Heart right ventricle (tissue), 16 donors: ENCODE measurements around the gene OCA2. TPM values are rescaled to one million over a fixed set of nuclear protein-coding genes. Genes with fewer than 3 reads are reported as not detected.

ENCODE experiments used
- ATAC-seq, 8 donors: fragments of 200-7000 bp; cut with Tn5 transposase; one replicate each; pipeline ENCODE4 v1.9.1; 2020; ENCODE audit warnings: mild to moderate bottlenecking in 8 of 8, moderate library complexity in 8 of 8, moderate number of reproducible peaks in 1 of 8
- DNase-seq, 2 donors: peaks; one replicate each; pipeline ENCODE4 v3.0.0-alpha.2; 2020
- H3K27ac ChIP-seq, 10 donors: fragments of 200-600 bp; sonication (generic) in 2 of 10; one replicate each; pipeline versions ENCODE4 v1.5.0 to v1.8.0; 2020 to 2022; ENCODE audit warnings: mild to moderate bottlenecking in 3 of 10
- H3K27me3 ChIP-seq, 7 donors: fragments of 200-600 bp; one replicate each; pipeline ENCODE4 v1.8.0; 2021 to 2022; ENCODE audit warnings: mild to moderate bottlenecking in 2 of 7
- H3K36me3 ChIP-seq, 9 donors: fragments of 200-600 bp; sonication (generic) in 1 of 9; one replicate each; pipeline versions ENCODE4 v1.5.0 to v1.8.0; 2020 to 2022; ENCODE audit warnings: mild to moderate bottlenecking in 2 of 9
- H3K4me1 ChIP-seq, 9 donors: fragments of 200-600 bp; sonication (generic) in 1 of 9; one replicate each; pipeline versions ENCODE4 v1.5.0 to v1.8.0; 2020 to 2022; ENCODE audit warnings: mild to moderate bottlenecking in 4 of 9
- H3K4me3 ChIP-seq, 10 donors: fragments of 200-600 bp; sonication (generic) in 2 of 10; one replicate each; pipeline versions ENCODE4 v1.5.0 to v1.8.0; 2020 to 2022; ENCODE audit warnings: mild to moderate bottlenecking in 7 of 10, moderate library complexity in 2 of 10
- H3K9me3 ChIP-seq, 11 donors: fragments of 200-600 bp in 10 of 11; sonication (generic) in 2 of 11; one replicate each; pipeline versions ENCODE4 v1.5.0 to v1.8.0; 2013 to 2022; ENCODE audit warnings: mild to moderate bottlenecking in 2 of 11, control low read depth in 1 of 11, moderate library complexity in 1 of 11
- WGBS, 2 donors: extraction: QIAGEN DNeasy Blood & Tissue Kit; methylation state at CpG; one replicate each; pipeline ENCODE4 v1.1.7; 2013; ENCODE audit warnings: inconsistent platforms in 1 of 2; 5-methylcytosine and 5-hydroxymethylcytosine counted together
- intact Hi-C, 10 donors: fragments of 100-400 bp; cut with DNase I; formaldehyde crosslinking; loops; one replicate each; pipeline versions ENCODE4 v1.11.1 to v1.14.2; 2022
- polyA plus RNA-seq, 2 donors: library from polyadenylated mRNA; stranded (reverse); fragments of 200-250 nt; gene quantifications; one replicate each; pipeline ENCODE4 v1.2.3, GENCODE V29; 2013
- total RNA-seq, 10 donors: library from RNA; stranded (reverse); fragmentation: NEBNext Ultra II Directional in 3 of 10; extraction: Animal tissue kit (Norgen Biotek cat#: 25700) in 3 of 10; gene quantifications; one replicate each; pipeline versions ENCODE4 v1.2.1 to v1.2.4, GENCODE V29; 2021 to 2023
- TF ChIP-seq, protein P1 (sequence below), 9 donors: fragments of 200-600 bp; sonication (generic) in 2 of 9; IDR thresholded peaks; one replicate each; pipeline versions ENCODE4 v1.5.0 to v1.8.0; 2021 to 2022; ENCODE audit warnings: antibody characterized with exemption in 9 of 9, mild to moderate bottlenecking in 5 of 9, moderate library complexity in 1 of 9
- donor health status: Arrhythmogenic right ventricular cardiomyopathy.
- donor health status: ischemic (EF 13 %, LVEDD 7.1; RV severe dilation, severe dysfunction).
- donor health status: healthy with polysubstance abuse.
- donor health status: DM: no; HTN: yes; CAD: no.
- donor health status: DM: no; HTN: no; CAD: no.
- donor health status: ischemic (EF 25% LVEDD 6.9; RV normal size, moderate dysfunction).
- donor health status: ischemic (EF 25% LVEDD 5.7; RV mildly dilated, moderate dysfunction).
- donor health status: healthy.
- donor health status: DM: yes; HTN: yes; CAD: no.
- donor health status: Ischemic cardiomyopathy.
- donor health status: ischemic (EF 35%, LVEDD 5.7; RV mildly dilated, moderate dysfunction).
- donor health status: nonischemic (EF 11% LVEDD 7.7; RV severe dilation, severe dysfunction).
- donor health status: DM: yes; HTN: yes; CAD: no.
- donor health status: PGD.
- donor health status: ischemic (EF 29% LVEDD 5.4; RV normal size, mild dysfunction).
- donor health status: nonischemic (EF 23%, LVEDD 6.1; RV moderate dilation, normal function).

OCA2 gene
- total and polyA plus RNA-seq, 12 donors: 0.04 to 0.32 (median 0.17) TPM; not detected in 6

DNA sequence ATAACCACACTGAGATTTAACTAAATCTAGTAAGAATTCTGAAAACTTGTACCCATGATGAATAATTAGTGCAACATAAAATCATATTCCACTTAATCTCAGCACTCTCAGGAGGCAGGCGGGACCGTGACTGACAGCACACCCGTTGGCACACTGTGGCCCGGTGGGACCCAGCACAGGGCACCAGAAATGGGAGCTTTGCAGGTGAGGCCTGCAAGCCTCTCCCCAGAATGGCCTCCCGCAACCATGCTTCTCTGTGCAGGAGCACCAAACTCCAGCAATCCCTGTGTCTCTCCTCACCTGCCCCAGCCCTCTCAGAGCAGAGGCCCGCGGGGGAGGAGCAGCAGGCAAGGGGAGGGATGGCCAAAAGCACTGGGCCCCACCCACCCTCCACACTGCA is 31.5 kb upstream of the OCA2 start:
- H3K4me3 ChIP-seq: no peak overlapping the region
- no peaks in the 10 kb centered on the region for H3K9me3 ChIP-seq
- ATAC-seq (no peak), DNase-seq (no peak)
- WGBS, 2 donors: 95 to 96% methylated on average over 7 of the region's 7 CpGs
- H3K4me1 ChIP-seq: peaks cover 0 to 16% (median 9%) of the 10 kb centered on the region in 9 donors
- TF ChIP-seq, protein P1, sequence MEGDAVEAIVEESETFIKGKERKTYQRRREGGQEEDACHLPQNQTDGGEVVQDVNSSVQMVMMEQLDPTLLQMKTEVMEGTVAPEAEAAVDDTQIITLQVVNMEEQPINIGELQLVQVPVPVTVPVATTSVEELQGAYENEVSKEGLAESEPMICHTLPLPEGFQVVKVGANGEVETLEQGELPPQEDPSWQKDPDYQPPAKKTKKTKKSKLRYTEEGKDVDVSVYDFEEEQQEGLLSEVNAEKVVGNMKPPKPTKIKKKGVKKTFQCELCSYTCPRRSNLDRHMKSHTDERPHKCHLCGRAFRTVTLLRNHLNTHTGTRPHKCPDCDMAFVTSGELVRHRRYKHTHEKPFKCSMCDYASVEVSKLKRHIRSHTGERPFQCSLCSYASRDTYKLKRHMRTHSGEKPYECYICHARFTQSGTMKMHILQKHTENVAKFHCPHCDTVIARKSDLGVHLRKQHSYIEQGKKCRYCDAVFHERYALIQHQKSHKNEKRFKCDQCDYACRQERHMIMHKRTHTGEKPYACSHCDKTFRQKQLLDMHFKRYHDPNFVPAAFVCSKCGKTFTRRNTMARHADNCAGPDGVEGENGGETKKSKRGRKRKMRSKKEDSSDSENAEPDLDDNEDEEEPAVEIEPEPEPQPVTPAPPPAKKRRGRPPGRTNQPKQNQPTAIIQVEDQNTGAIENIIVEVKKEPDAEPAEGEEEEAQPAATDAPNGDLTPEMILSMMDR (IDR thresholded peaks at IDR 0.05): no peak
- H3K36me3 ChIP-seq: peaks cover 0 to 93% (median 21%) of the 10 kb centered on the region in 9 donors
- no peak overlapping the region for H3K27ac ChIP-seq
- H3K27me3 ChIP-seq: no peaks in the 10 kb centered on the region
- intact Hi-C loops: no loop called here

DNA sequence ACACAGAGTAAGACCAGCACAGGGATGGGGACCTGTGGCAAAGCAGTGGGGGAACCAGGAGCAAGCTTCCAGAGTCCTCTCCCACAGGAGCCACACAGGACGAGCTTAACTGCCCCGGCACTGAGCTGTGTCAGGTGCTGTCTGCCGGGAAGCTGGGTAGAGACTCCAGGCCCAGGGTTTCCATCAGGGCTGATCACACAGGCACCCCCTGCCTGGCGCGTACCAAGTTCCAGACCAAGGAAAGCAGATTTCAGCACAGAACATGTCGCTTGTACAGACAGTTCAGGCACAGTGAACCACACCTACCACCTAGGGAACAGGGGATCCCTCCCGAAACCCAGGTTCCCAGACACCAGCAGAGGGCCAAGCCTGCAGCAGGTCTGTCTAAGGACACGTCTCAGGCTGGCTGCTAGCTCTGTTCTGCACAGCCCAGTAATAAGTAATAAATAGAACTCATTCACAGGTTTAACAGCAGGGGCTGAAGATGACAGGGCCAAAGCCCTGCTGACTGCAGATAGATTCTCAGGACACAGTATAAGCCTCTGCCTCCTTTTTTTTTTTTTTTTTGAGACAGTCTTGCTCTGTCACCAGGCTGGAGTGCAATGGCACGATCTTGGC is 30.2 kb upstream of the OCA2 start:
- Histone ChIP-seq H3K27me3 (no peaks in the 10 kb centered on the region), H3K36me3 (peaks cover 0 to 94% (median 21%) of the 10 kb centered on the region in 9 donors), H3K27ac (no peak overlapping the region), H3K9me3 (no peaks in the 10 kb centered on the region), H3K4me1 (peaks cover 0 to 16% (median 9%) of the 10 kb centered on the region in 9 donors), H3K4me3 (no peak overlapping the region)
- ATAC-seq: peak in 6 of 8 donors; percentile 9 to 60 (median 30)
- no peak for DNase-seq
- 91% methylated on average over 9 of the region's 9 CpGs for WGBS, 2 donors
- intact Hi-C loops: loop anchor here in 2 of 10 donors (5.0 to 10.0 kb wide), 2 partner anchors 1237 to 1245 kb away; no protein-coding TSS in a partner anchor
- TF ChIP-seq, protein P1 (IDR thresholded peaks at IDR 0.05): no peak

DNA sequence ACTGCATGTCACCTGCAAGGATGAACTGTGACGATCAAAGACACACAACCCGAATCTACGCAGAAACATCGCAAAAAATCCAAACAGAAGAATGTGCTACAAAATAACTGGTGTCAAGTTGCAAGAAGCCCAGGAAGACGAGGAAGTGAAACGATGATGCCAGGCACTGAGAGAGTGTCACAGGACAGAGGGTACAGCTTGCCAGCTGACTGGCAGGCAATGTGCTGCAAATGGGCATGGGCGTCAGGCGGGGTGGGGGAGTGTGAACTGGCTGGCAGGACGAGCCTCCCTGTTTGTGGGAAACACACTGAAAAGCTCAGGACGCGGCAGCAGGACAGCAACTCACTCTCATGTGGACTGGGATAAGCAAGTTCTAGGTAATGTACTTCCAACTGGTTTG is 28.9 kb upstream of the OCA2 start:
- DNase-seq: peak; percentile 63 to 64
- peak overlapping the region in 1 of 10 donors; percentile 11 for H3K27ac ChIP-seq
- intact Hi-C loops: loop anchor here in 2 of 10 donors (5.0 to 10.0 kb wide), 2 partner anchors 1236 to 1243 kb away; no protein-coding TSS in a partner anchor

DNA sequence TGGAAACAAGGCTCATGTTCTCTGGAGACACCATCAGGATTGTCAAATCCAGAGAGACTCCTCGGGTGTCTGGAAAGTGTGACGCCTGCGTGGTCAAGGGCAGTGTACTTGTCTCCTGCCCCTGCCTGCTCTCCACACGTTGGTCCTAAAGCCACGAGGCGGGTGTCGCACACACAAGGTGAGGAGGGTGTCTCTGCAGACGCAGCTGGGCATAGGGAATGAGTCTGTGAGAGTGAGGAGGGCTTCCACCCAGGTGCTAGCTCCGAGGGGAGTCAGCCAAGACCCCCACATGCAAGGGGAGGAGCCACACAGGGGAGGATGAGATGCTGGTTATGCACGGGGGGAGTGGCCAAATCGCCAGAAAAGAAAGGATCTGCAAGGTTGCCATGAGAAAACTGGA is 27.9 kb upstream of the OCA2 start:
- TF ChIP-seq, protein P1 (IDR thresholded peaks at IDR 0.05): no peak
- peaks cover 0 to 96% (median 16%) of the 10 kb centered on the region in 9 donors for H3K36me3 ChIP-seq
- H3K27me3 ChIP-seq: no peaks in the 10 kb centered on the region
- peaks cover 0 to 11% (median 6%) of the 10 kb centered on the region in 9 donors for H3K4me1 ChIP-seq
- H3K27ac ChIP-seq: no peak overlapping the region
- intact Hi-C loops: loop anchor here in 2 of 10 donors (5.0 to 10.0 kb wide), 2 partner anchors 1235 to 1242 kb away; no protein-coding TSS in a partner anchor
- no peak overlapping the region for H3K4me3 ChIP-seq
- DNase-seq (no peak), ATAC-seq (no peak)
- 72 to 75% methylated on average over 11 of the region's 11 CpGs for WGBS, 2 donors
- H3K9me3 ChIP-seq: no peaks in the 10 kb centered on the region

More for the DNA sequence above, 28.9 kb upstream of the OCA2 start:
- H3K9me3 ChIP-seq: no peaks in the 10 kb centered on the region
- TF ChIP-seq, protein P1 (IDR thresholded peaks at IDR 0.05): no peak
- no peak overlapping the region for H3K4me3 ChIP-seq
- no peaks in the 10 kb centered on the region for H3K27me3 ChIP-seq
- 61 to 69% methylated on average over 11 of the region's 11 CpGs for WGBS, 2 donors
- H3K4me1 ChIP-seq: peaks cover 0 to 11% (median 6%) of the 10 kb centered on the region in 9 donors
- H3K36me3 ChIP-seq: peaks cover 0 to 95% (median 21%) of the 10 kb centered on the region in 9 donors
- ATAC-seq: peak; percentile 69 to 93 (median 84)
